Stimulated activated CD8-positive, alpha-beta memory T cell treated with anti-CD3 and anti-CD28 coated beads, Interleukin-12 subunit alpha, Interleukin-12 subunit beta, amount 100 ng/mL, for 24 hours (primary cell): ENCODE data around the gene MYH7B.

Experiments used
- DNase-seq: peaks from one replicate; pipeline ENCODE4 v3.0.0-alpha.2; 2020; ENCODE audit errors: extremely low read depth

MYH7B gene

DNA sequence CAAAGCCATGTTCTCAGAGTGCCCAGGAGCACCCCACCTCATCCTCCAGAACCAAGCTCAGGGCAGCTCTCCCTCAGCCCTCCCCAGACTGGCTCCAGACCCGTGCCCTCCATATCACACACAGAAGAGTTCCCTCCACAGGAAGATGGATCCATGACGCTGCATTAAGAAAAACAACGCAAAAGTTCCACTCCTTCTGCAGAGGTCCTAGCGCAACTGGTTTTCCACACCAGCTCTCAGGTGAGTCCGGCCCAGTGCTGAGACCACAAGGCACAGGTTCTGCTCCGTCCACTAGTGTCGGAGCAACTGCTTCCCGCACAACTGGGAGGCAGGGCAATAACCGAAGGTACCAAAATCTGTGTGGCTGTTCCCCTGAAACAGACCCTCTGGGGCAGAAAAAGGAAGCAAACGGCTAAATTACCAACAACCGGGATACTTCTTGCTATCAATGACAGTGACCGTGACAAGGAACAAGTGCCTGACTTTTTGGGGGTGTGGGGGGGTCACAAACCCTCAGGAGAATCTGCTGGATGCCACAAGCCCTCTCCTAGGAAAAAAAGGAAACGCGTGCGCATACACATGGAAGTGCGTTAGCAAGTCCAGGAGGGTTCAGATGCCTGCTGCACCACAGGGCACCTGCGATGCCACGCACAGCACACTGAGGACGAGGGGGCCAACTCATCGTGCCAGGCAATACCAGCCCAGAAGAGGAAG lies 49.2 kb downstream of the MYH7B start:
- DNase-seq = no peak
